Activated T-helper 17 cell treated with anti-CD3 and anti-CD28 coated beads, Interleukin-2, amount 50 U/mL, for 72 hours (primary cell): Measurements from ENCODE around the gene OR2B6. TPM values are rescaled to one million over a fixed set of nuclear protein-coding genes. Genes with fewer than 3 reads are reported as not detected.

Experiments used
- ATAC-seq: fragments of 150-1000 bp; cut with Tn5 transposase; replicated peaks from 2 replicates; pipeline ENCODE4 v1.10.0; 2021; ENCODE audit warnings: mild to moderate bottlenecking, moderate library complexity
- H3K27ac Mint-ChIP-seq: one replicate; pipeline ENCODE4 v1.8.0; 2022; ENCODE audit warnings: mixed read lengths
- H3K27me3 Mint-ChIP-seq: one replicate; pipeline ENCODE4 v1.8.0; 2022; ENCODE audit warnings: mixed read lengths
- H3K36me3 Mint-ChIP-seq: one replicate; pipeline ENCODE4 v1.8.0; 2022; ENCODE audit warnings: low read depth, mild to moderate bottlenecking, mixed read lengths
- H3K4me1 Mint-ChIP-seq: one replicate; pipeline ENCODE4 v1.8.0; 2022; ENCODE audit warnings: mixed read lengths
- H3K4me3 Mint-ChIP-seq: one replicate; pipeline ENCODE4 v1.8.0; 2022; ENCODE audit warnings: mild to moderate bottlenecking, mixed read lengths
- H3K9me3 Mint-ChIP-seq: one replicate; pipeline ENCODE4 v1.8.0; 2022; ENCODE audit warnings: mixed read lengths
- total RNA-seq, 2 donors: library from RNA; stranded (reverse); gene quantifications; one replicate each; pipeline ENCODE4 v1.2.3, GENCODE V29; 2022

The OR2B6 gene
- total RNA-seq, 2 donors from 2014 or later: 0.54 TPM; not detected in 1

DNA sequence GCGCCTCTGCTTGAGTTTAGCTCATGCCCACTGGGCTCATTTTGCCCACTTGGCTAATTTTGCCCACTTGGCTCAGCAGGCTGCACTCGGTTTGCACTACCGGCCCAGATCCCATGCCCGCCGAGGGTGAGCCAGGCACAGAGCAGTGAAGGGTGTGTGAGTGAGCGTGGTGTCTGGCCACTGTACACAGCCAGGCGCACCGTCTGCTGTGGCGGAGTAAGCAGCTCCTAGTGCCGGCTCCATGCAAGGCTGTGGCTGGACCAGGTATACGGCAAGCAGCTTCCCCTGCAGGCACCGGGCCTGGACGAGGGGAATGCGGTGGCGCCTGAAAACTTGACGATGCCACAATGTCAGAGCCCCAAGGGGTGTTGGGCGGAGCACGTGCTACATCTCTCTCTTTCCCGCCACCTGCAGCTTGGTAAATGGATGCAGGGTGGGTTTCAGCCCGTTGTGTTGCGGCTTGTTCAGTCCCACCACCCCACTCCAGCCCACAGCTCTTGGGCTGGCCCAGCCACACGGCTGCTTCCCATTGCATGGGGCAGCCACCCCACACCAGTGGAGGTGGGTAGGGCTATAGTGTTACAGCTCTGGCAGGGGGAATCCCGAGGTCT lies 9.9 kb downstream of the OR2B6 start:
- no peak for ATAC-seq
- no peak overlapping the region for H3K27ac Mint-ChIP-seq

DNA sequence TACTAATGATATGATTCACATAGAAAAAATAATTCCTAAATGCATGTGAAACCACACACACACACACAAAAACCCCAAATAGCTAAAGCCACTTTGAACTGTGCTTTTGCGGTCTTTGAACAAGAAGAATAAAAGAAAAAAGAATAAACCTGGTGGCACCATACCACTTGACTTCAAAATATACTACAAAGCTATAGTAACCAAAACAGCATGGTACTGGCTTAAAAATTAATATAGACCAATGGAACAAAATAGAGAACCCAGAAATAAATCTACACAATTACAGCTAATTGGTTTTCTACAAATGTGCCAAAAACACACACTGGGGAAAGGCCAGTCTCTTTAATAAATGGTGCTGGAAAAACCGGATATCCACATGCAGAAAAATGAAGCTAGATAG lies 13.4 kb downstream of the OR2B6 start:
- no peak for ATAC-seq
- no peaks in the 10 kb centered on the region for H3K36me3 Mint-ChIP-seq
- no peaks in the 10 kb centered on the region for H3K4me1 Mint-ChIP-seq
- peaks cover 5% of the 10 kb centered on the region for H3K9me3 Mint-ChIP-seq
- no peak overlapping the region for H3K4me3 Mint-ChIP-seq
- H3K27ac Mint-ChIP-seq: no peak overlapping the region
- peaks cover 44% of the 10 kb centered on the region for H3K27me3 Mint-ChIP-seq

More for the DNA sequence above, 9.9 kb downstream of the OR2B6 start:
- peaks cover 47% of the 10 kb centered on the region for H3K27me3 Mint-ChIP-seq
- H3K9me3 Mint-ChIP-seq: peaks cover 5% of the 10 kb centered on the region
- H3K4me3 Mint-ChIP-seq: no peak overlapping the region
- no peaks in the 10 kb centered on the region for H3K4me1 Mint-ChIP-seq
- H3K36me3 Mint-ChIP-seq: no peaks in the 10 kb centered on the region

DNA sequence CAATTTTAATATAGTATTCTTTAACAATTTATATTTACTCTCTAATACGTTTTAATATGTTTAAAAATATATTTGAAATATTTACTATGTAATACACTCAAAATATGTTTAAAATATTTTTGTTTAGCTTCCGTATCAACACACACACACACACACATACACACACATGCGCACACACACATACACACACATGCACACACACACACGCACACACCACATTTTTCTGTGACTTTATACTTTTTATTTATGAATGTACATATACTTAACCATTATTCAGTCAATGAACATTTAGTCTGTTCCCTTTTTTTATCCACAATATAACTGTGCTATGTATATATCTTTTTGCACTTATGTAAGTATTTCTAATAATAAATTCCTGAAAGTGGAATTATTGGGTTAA lies 15.7 kb downstream of the OR2B6 start:
- peaks cover 34% of the 10 kb centered on the region for H3K27me3 Mint-ChIP-seq
- H3K4me3 Mint-ChIP-seq: no peak overlapping the region
- H3K4me1 Mint-ChIP-seq: no peaks in the 10 kb centered on the region
- no peak for ATAC-seq
- no peak overlapping the region for H3K27ac Mint-ChIP-seq
- peaks cover 5% of the 10 kb centered on the region for H3K9me3 Mint-ChIP-seq
- no peaks in the 10 kb centered on the region for H3K36me3 Mint-ChIP-seq

DNA sequence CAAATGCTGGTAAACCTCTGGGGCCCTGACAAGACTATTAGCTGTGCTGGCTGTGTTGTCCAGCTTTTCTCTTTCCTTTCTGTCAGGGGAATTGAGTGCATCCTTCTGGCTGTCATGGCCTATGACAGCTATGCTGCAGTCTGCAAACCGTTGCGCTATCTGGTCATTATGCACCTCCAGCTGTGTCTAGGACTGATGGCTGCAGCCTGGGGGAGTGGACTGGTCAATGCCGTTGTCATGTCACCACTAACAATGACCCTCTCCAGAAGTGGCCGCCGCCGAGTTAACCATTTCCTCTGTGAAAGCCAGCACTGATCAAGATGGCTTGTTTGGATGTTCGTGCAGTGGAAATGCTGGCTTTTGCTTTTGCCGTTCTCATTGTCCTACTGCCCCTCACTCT lies 20.3 kb downstream of the OR2B6 start:
- ATAC-seq: no peak

DNA sequence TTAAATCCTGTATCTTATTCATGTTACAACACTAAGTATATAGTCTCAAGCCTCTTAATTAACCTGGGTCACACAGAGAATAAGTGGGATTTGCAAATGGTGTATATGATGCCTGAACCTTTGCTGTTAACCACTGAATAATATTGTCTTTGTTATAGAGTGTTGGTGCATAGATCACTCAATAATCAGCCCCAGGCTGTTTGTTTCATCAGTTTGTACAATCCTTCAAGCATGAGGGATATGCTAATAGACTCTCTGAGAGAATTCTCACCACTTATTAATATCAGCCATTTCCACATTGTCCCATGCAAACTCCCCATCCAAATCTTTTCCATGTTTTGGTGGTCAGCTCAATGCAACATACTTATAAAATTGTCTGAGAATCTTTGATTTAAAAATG lies 21.7 kb downstream of the OR2B6 start:
- Mint-ChIP-seq H3K9me3 (no peaks in the 10 kb centered on the region), H3K4me3 (no peak overlapping the region), H3K36me3 (no peaks in the 10 kb centered on the region), H3K27me3 (peaks cover 27% of the 10 kb centered on the region), H3K4me1 (no peaks in the 10 kb centered on the region), H3K27ac (no peak overlapping the region)
- no peak for ATAC-seq

More for the DNA sequence above, 20.3 kb downstream of the OR2B6 start:
- Mint-ChIP-seq H3K27ac (no peak overlapping the region), H3K4me3 (no peak overlapping the region), H3K36me3 (no peaks in the 10 kb centered on the region), H3K27me3 (peaks cover 24% of the 10 kb centered on the region), H3K9me3 (no peaks in the 10 kb centered on the region), H3K4me1 (no peaks in the 10 kb centered on the region)

DNA sequence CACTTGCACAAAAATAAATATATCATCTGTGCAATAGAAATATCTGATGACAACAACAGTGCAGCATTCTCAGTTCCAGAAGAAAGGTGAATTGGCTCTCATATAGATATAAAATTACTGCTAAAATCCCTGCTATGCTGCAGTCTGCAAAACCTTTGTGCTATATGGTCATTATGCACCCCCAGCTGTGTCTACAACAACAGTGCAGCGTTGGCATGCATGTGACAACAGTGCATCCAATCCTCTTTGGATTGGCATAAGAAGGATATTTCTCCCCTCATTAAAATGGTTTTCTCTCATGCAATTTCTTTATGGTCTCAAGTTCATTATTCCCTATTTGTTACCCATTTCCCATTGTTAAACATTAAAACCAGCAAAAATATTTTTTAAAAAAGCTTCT lies 23.1 kb downstream of the OR2B6 start:
- no peak overlapping the region for H3K4me3 Mint-ChIP-seq
- no peak for ATAC-seq
- no peak overlapping the region for H3K27ac Mint-ChIP-seq
- H3K9me3 Mint-ChIP-seq: no peaks in the 10 kb centered on the region
- H3K27me3 Mint-ChIP-seq: peaks cover 27% of the 10 kb centered on the region
- no peaks in the 10 kb centered on the region for H3K4me1 Mint-ChIP-seq
- no peaks in the 10 kb centered on the region for H3K36me3 Mint-ChIP-seq

DNA sequence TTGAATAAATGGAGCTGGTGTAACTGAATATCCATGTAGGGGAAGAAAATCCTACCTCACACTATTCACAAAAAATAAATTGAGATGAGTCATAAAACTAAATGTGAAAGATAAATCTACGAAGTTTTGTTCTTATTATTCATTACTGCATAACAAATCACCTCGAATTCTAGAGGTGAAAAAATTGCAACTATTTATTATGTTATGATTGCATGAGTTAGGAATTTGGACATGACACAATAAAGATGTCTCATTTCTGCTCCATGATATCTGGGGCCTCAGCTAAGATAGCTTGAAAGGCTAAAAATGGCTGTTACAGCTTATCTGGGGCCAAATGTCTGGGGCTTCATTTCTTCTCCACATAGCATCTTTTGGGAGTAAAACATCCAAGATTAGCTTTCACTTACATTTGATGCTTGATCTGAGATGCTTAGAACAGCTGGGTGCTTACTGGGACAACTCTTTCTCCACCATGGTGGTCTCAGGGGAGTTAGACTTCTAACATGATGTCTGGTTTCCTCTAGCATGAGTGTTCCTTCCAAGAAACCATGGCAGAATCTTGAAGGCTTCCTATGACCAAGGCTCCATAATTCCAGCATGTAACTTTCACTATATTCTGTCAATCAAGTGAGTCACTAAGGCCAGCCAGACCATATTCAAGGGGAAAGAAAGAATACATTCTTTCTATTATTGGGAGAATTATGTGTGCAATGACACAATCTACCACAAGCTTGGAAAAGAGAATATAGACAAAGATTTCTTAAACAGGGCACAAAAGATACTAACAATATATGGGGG lies 30.1 kb downstream of the OR2B6 start:
- H3K36me3 Mint-ChIP-seq: no peaks in the 10 kb centered on the region
- peaks cover 29% of the 10 kb centered on the region for H3K27me3 Mint-ChIP-seq
- H3K4me3 Mint-ChIP-seq: no peak overlapping the region
- no peaks in the 10 kb centered on the region for H3K4me1 Mint-ChIP-seq
- H3K27ac Mint-ChIP-seq: no peak overlapping the region
- H3K9me3 Mint-ChIP-seq: no peaks in the 10 kb centered on the region
- no peak for ATAC-seq

DNA sequence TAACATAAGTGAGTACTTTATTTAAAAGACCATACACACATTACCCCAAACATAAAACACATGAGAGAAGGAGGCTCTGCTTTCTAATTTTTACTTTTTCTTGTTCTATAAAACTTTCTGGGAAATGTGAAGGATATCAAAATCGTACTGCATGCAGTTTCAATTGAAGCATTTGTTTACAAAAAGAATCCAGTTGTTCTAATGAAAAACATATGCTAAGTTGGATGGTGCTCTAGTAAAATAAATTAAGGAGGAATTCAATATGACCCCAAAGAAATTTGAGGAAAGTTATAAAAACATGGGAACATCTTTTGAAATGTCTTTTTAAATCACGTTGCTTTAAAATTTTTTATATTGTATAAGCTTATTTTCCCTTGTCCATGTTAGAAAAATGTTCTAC lies 37.6 kb downstream of the OR2B6 start:
- H3K4me3 Mint-ChIP-seq: no peak overlapping the region
- peaks cover 30% of the 10 kb centered on the region for H3K27me3 Mint-ChIP-seq
- no peak for ATAC-seq
- no peaks in the 10 kb centered on the region for H3K4me1 Mint-ChIP-seq
- no peaks in the 10 kb centered on the region for H3K9me3 Mint-ChIP-seq
- no peaks in the 10 kb centered on the region for H3K36me3 Mint-ChIP-seq
- H3K27ac Mint-ChIP-seq: no peak overlapping the region

DNA sequence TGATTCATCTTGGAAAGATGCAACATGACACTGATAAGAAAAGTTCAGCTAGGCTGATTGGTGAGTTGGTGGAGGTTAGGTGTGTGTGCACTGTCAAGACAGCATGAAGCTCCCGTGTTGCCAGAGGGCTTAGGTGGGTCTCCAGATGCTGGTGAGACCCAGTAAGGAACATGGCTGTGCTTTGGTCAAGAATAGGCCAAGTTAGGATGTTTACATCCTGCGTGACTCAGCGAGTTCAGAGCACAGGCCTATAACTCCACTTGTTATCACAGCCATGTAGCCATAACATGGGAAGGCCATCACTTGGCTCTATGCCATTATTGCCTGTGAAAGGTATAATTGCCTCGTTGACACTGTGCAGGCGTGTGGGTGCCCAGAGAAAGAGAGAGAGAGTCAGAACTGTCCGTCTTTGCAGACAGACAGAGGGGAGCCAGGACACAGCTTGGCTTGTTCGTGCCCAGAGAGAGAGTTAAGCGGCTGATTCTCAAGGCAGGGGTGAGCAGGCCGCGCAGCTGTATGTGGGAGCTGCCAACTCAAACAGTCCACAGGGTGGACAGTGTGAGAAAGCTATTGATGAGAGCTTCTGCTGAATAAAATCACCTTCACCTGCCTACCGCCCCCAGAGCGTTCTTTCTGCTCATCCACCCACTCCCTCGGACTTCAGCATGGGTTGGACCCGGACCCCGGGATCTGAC lies 43.5 kb downstream of the OR2B6 start:
- Mint-ChIP-seq H3K27ac (no peak overlapping the region), H3K4me1 (no peaks in the 10 kb centered on the region), H3K27me3 (peaks cover 39% of the 10 kb centered on the region), H3K9me3 (no peaks in the 10 kb centered on the region), H3K4me3 (no peak overlapping the region), H3K36me3 (no peaks in the 10 kb centered on the region)
- ATAC-seq: no peak

DNA sequence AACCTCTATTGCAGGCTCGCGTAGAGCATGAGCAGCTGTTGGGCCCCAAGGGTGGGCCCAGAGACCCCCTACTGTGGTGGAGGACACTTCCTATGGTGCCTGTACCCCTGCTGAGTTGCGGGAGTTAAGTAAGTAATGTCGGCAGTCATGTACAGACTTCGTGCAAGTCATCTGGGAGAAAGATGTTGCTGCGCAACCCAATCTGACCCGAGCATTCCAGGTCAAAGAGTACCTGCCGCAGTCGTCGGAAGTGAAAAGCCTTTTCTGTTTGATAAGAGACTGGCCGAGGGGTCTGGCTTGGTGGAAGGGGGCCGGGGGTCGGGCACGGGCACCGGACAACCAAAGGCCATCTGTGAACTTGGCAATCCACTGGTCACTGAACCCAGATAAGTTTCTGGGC lies 44.3 kb downstream of the OR2B6 start:
- no peak overlapping the region for H3K27ac Mint-ChIP-seq
- H3K27me3 Mint-ChIP-seq: peaks cover 40% of the 10 kb centered on the region
- no peak overlapping the region for H3K4me3 Mint-ChIP-seq
- no peaks in the 10 kb centered on the region for H3K9me3 Mint-ChIP-seq
- H3K36me3 Mint-ChIP-seq: no peaks in the 10 kb centered on the region
- no peak for ATAC-seq
- H3K4me1 Mint-ChIP-seq: no peaks in the 10 kb centered on the region

DNA sequence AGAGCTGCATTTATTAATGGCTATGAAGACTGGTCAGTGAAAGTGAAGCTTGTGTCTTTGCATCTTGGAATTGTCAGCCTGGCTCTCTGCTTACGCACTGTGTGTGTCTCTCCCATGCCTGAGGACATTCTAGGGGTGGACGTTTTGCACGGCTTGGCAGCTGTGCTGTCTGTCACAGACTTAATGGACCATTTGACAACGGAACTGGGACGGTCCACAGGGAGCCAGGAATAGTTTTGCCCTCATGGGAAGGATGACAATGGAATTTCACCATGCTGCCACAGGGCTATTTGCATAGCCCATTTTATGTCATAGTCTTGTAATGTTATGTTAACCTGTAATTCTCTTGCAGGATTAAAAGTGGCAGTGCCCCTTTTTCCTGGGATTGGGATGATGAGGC lies 44.7 kb downstream of the OR2B6 start:
- no peak for ATAC-seq
- no peak overlapping the region for H3K27ac Mint-ChIP-seq
- no peaks in the 10 kb centered on the region for H3K4me1 Mint-ChIP-seq
- H3K36me3 Mint-ChIP-seq: no peaks in the 10 kb centered on the region
- peaks cover 40% of the 10 kb centered on the region for H3K27me3 Mint-ChIP-seq
- H3K4me3 Mint-ChIP-seq: no peak overlapping the region
- H3K9me3 Mint-ChIP-seq: no peaks in the 10 kb centered on the region

DNA sequence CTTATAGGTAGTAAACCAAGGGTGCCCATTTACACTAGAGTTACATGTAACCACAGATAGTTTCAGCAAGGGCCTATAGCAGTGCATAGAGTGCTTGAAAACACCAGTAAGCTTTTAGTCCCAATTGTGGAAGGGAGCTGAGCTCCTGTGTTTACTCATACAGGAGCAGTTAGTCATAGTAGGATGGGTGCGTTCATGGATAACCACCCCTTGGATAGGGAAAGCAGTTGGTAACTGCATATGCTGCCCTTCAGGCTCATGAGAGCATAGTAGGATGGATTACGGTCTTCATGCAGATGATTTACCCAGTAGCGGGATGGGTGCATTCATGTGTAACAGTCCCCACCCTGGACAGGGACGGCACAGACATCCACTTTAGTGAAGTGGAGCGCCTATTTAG lies 45.1 kb downstream of the OR2B6 start:
- Mint-ChIP-seq H3K4me1 (no peaks in the 10 kb centered on the region), H3K27me3 (peaks cover 40% of the 10 kb centered on the region), H3K4me3 (no peak overlapping the region), H3K27ac (no peak overlapping the region), H3K9me3 (no peaks in the 10 kb centered on the region), H3K36me3 (no peaks in the 10 kb centered on the region)
- no peak for ATAC-seq

DNA sequence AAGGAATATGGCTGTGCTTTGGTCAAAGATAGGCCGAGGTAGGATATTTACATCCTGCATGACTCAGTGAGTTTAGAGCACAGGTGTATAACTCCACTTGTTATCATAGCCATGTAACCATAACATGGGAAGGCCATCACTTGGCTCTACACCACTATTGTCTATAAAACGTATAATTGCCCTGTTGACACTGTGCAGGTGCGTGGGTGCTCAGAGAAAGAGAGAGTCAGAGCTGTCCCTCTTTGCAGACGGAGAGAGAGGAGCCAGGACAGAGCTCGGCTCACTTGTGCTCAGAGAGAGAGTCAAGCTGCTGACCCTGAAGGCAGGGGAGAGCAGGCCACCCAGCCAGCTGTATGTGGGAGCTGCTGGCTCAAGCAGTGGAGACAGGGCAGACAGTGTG lies 46.0 kb downstream of the OR2B6 start:
- ATAC-seq: no peak
- Mint-ChIP-seq H3K4me3 (no peak overlapping the region), H3K4me1 (no peaks in the 10 kb centered on the region), H3K9me3 (no peaks in the 10 kb centered on the region), H3K27me3 (peaks cover 37% of the 10 kb centered on the region), H3K27ac (no peak overlapping the region), H3K36me3 (no peaks in the 10 kb centered on the region)

DNA sequence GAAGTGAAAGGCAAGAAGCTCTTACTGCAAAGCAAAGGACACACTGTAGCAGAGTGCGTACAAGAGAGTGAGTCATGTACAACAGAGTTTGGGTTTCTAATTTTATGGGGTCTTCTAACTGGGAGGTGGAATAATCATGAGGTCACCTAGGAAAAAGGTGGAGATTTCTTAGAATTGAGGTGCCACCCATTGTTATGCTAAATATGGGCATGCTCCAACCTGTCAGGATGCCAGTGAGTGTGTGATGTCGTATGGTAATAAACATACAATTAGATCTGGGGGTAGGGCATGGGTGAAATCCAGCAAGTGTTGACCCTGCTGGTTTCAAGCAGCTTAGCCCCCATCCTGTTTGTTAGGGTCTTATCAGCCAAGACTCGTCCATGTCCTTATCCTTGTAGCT lies 46.6 kb downstream of the OR2B6 start:
- H3K27ac Mint-ChIP-seq: no peak overlapping the region
- H3K36me3 Mint-ChIP-seq: no peaks in the 10 kb centered on the region
- H3K9me3 Mint-ChIP-seq: no peaks in the 10 kb centered on the region
- peaks cover 39% of the 10 kb centered on the region for H3K27me3 Mint-ChIP-seq
- no peaks in the 10 kb centered on the region for H3K4me1 Mint-ChIP-seq
- no peak overlapping the region for H3K4me3 Mint-ChIP-seq
- no peak for ATAC-seq
